SKM-1 (cell line): ENCODE results near the gene KLRC3.
"Not testable (repeated sequence)": the region's sequence is repeated elsewhere in the genome, so short reads cannot be mapped to it uniquely, and the experiment has no call there.

Experiments used
- DNase-seq: peaks from one replicate; lab custom pipeline; 2025; ENCODE audit not compliant: unreplicated experiment; lab: John Stamatoyannopoulos, UW

KLRC3 gene

GRCh38 chr12:10404798-10405197 lies 15.6 kb downstream of the KLRC3 start:
- no peak for DNase-seq

- no peak for DNase-seq
These were observed 19.6 kb downstream of the KLRC3 start for GRCh38 chr12:10400829-10401228.

GRCh38 chr12:10398168-10398567 lies 22.2 kb downstream of the KLRC3 start:
- no peak for DNase-seq

GRCh38 chr12:10397296-10397695 lies 23.1 kb downstream of the KLRC3 start:
- DNase-seq: no peak

- DNase-seq: not testable (repeated sequence)
These were observed 24.2 kb downstream of the KLRC3 start for GRCh38 chr12:10396176-10396575.

- DNase-seq: no peak
These were observed 24.9 kb downstream of the KLRC3 start for GRCh38 chr12:10395390-10395998.

- not testable (repeated sequence) for DNase-seq
These were observed 25.8 kb downstream of the KLRC3 start for GRCh38 chr12:10394531-10395152.

- no peak for DNase-seq
These were observed 27.1 kb downstream of the KLRC3 start for GRCh38 chr12:10393291-10393690.

GRCh38 chr12:10392394-10392930 lies 27.9 kb downstream of the KLRC3 start:
- no peak for DNase-seq

GRCh38 chr12:10390991-10391390 lies 29.4 kb downstream of the KLRC3 start:
- DNase-seq: not testable (repeated sequence)

- no peak for DNase-seq
These were observed 30.5 kb downstream of the KLRC3 start, which contains the start of gene KLRK1 for GRCh38 chr12:10389904-10390303. Gene KLRK1, minus strand, starts transcription at chr12:10390041. Its CDS starts 1,231 bp downstream, at chr12:10388810.

GRCh38 chr12:10388624-10389413 lies 31.6 kb downstream of the KLRC3 start:
- no peak for DNase-seq

GRCh38 chr12:10387498-10387897 lies 32.9 kb downstream of the KLRC3 start:
- DNase-seq: not testable (repeated sequence)

GRCh38 chr12:10386857-10387256 lies 33.5 kb downstream of the KLRC3 start:
- DNase-seq: no peak

- no peak for DNase-seq
These were observed 35.2 kb downstream of the KLRC3 start for GRCh38 chr12:10385166-10385613.

- no peak for DNase-seq
These were observed 36.2 kb downstream of the KLRC3 start for GRCh38 chr12:10384191-10384590.

- no peak for DNase-seq
These were observed 38.3 kb downstream of the KLRC3 start for GRCh38 chr12:10381928-10382628.

GRCh38 chr12:10378737-10379136 lies 41.7 kb downstream of the KLRC3 start:
- DNase-seq: not testable (repeated sequence)

GRCh38 chr12:10374624-10375018 lies 45.8 kb downstream of the KLRC3 start:
- no peak for DNase-seq

GRCh38 chr12:10372559-10372958 lies 47.8 kb downstream of the KLRC3 start:
- DNase-seq: no peak
